Keratinocyte (primary cell): ENCODE measurements around the gene MTA1. TPM values are rescaled to one million over a fixed set of nuclear protein-coding genes. Genes with fewer than 3 reads are reported as not detected.
A peak's percentile ranks its signal among the peaks of the same experiment; 100 is the strongest.

Experiments
- DNase-seq: peaks from one replicate; pipeline ENCODE4 v3.0.0-alpha.2; 2011; ENCODE audit warnings: low read depth, missing footprints, low spot score
- FAIRE-seq: peaks from 2 replicates; lab custom pipeline; 2011; peaks lifted over from hg19 to GRCh38; lab: Jason Lieb, UNC
- H2AFZ ChIP-seq: 2 replicates; pipeline ENCODE4 v1.6.0; 2012; ENCODE audit warnings: low read length, control low read depth, inconsistent platforms; ENCODE audit not compliant: control insufficient read depth
- H3K27ac ChIP-seq: 2 replicates; pipeline ENCODE4 v1.5.1; 2011; ENCODE audit warnings: low read length; ENCODE audit not compliant: control insufficient read depth, insufficient read depth
- H3K27me3 ChIP-seq: 3 replicates; pipeline ENCODE4 v1.6.0; 2011; ENCODE audit warnings: low read length; ENCODE audit not compliant: control insufficient read depth, insufficient read depth; ENCODE audit errors: extremely low read depth
- H3K36me3 ChIP-seq, 2 experiments: 2 replicates in 1 of 2; 3 replicates in 1 of 2; pipeline ENCODE4 v1.5.1; 2011; ENCODE audit warnings: low read length in 2 of 2, mild to moderate bottlenecking in 1 of 2; ENCODE audit not compliant: control insufficient read depth in 2 of 2, insufficient read depth in 2 of 2; ENCODE audit errors: extremely low read depth in 1 of 2
- H3K4me1 ChIP-seq: 3 replicates; pipeline ENCODE4 v1.5.1; 2011; ENCODE audit warnings: low read length; ENCODE audit not compliant: control insufficient read depth, insufficient read depth; ENCODE audit errors: extremely low read depth
- H3K4me2 ChIP-seq: 3 replicates; pipeline ENCODE4 v1.6.0; 2011; ENCODE audit warnings: low read depth, low read length; ENCODE audit not compliant: control insufficient read depth, insufficient read depth; ENCODE audit errors: extremely low read depth
- H3K4me3 ChIP-seq, 3 experiments: fragments of 200-600 bp in 1 of 3; sonication (generic) in 1 of 3; 2 replicates in 2 of 3; 3 replicates in 1 of 3; pipeline ENCODE4 v1.5.1; 2011 to 2016; ENCODE audit warnings: low read length in 3 of 3, mild to moderate bottlenecking in 3 of 3, control low read depth in 2 of 3, inconsistent platforms in 1 of 3, low read depth in 1 of 3, mixed read lengths in 1 of 3, mixed run types in 1 of 3, moderate library complexity in 1 of 3; ENCODE audit not compliant: control insufficient read depth in 2 of 3, insufficient read depth in 2 of 3; ENCODE audit errors: extremely low read depth in 1 of 3
- H3K79me2 ChIP-seq: 2 replicates; pipeline ENCODE4 v1.6.0; 2012; ENCODE audit warnings: low read length; ENCODE audit not compliant: control insufficient read depth, insufficient read depth
- H3K9ac ChIP-seq: 3 replicates; pipeline ENCODE4 v1.6.0; 2011; ENCODE audit warnings: low read length; ENCODE audit not compliant: control insufficient read depth, insufficient read depth; ENCODE audit errors: extremely low read depth
- H3K9me1 ChIP-seq: 3 replicates; pipeline ENCODE4 v1.6.0; 2011; ENCODE audit warnings: low read length; ENCODE audit not compliant: control insufficient read depth, insufficient read depth; ENCODE audit errors: extremely low read depth
- H3K9me3 ChIP-seq: 2 replicates; pipeline ENCODE4 v1.5.1; 2012; ENCODE audit warnings: low read depth, low read length; ENCODE audit not compliant: control insufficient read depth
- H4K20me1 ChIP-seq: 3 replicates; pipeline ENCODE4 v1.6.0; 2011; ENCODE audit warnings: low read length; ENCODE audit not compliant: control insufficient read depth, insufficient read depth; ENCODE audit errors: extremely low read depth
- CTCF ChIP-seq, 3 experiments: IDR thresholded peaks in 1 of 3; conservative IDR thresholded peaks in 1 of 3; optimal IDR thresholded peaks in 1 of 3; 2 replicates in 2 of 3; 3 replicates in 1 of 3; pipeline versions ENCODE3 to v1.5.1; 2011; ENCODE audit warnings: low read length in 3 of 3, mild to moderate bottlenecking in 3 of 3, moderate library complexity in 2 of 3, control low read depth in 1 of 3, inconsistent platforms in 1 of 3; ENCODE audit not compliant: insufficient read depth in 2 of 3; ENCODE audit errors: extremely low read depth in 1 of 3
- EZH2 ChIP-seq: IDR thresholded peaks from one replicate; pipeline ENCODE4 v1.6.1; 2012; ENCODE audit warnings: inconsistent platforms, mild to moderate bottlenecking, low read length, moderate library complexity
- dilution Hi-C: fragments of 300-500 bp; cut with MboI; formaldehyde crosslinking; loops from one replicate; pipeline ENCODE4 v1.7.0; 2020; ENCODE audit warnings: low sequenced_read_pairs; ENCODE audit not compliant: extremely low pct_ligation_motif_present
- polyA plus RNA-seq, 5 experiments: library from polyadenylated mRNA; depleted of rRNA in 3 of 5; stranded (reverse) in 3 of 5; stranded (forward) in 1 of 5; unstranded in 1 of 5; fragments of >200 nt; gene quantifications; 1 replicate in 1 of 5; 2 replicates in 3 of 5; 3 replicates in 1 of 5; pipeline versions ENCODE4 v1.2.1 to v1.2.3, GENCODE V29; 2011 to 2012; ENCODE audit warnings: missing spikeins in 2 of 5, low read depth in 1 of 5, low replicate concordance in 1 of 5

Gene MTA1
- polyA plus RNA-seq, 1 donor (not counting 4 experiments of a cell fraction or from before 2014, with no cell fraction given): 33.6 TPM

- no peak overlapping the region for H3K27ac ChIP-seq
Observed at GRCh38 chr14:105415481-105416428, 3.9 kb upstream of the MTA1 start.

GRCh38 chr14:105416671-105417070 lies 3.0 kb upstream of the MTA1 start:
- TF ChIP-seq CTCF (optimal IDR thresholded peaks at IDR 0.05 in 1 of 3, IDR thresholded peaks at IDR 0.05 in 1 of 3, conservative IDR thresholded peaks at IDR 0.05 in 1 of 3; ENCODE audit: extremely low read depth in 1 of 3, insufficient read depth in 2 of 3, low read length in 3 of 3) (no peak), EZH2 (no peak)
- H3K27ac ChIP-seq: no peak overlapping the region
- peaks cover 10% of the 10 kb centered on the region for H3K4me1 ChIP-seq
- no peak overlapping the region for H2AFZ ChIP-seq
- H3K36me3 ChIP-seq: no peaks in the 10 kb centered on the region
- H3K9me3 ChIP-seq: no peaks in the 10 kb centered on the region
- H3K9ac ChIP-seq: no peak overlapping the region
- H3K9me1 ChIP-seq: no peaks in the 10 kb centered on the region
- peaks cover 7% of the 10 kb centered on the region for H3K27me3 ChIP-seq
- peaks cover 15% of the 10 kb centered on the region for H3K79me2 ChIP-seq
- no peak overlapping the region for H3K4me3 ChIP-seq
- H3K4me2 ChIP-seq: no peak overlapping the region
- DNase-seq: no peak
- no peaks in the 10 kb centered on the region for H4K20me1 ChIP-seq
- FAIRE-seq: no peak
- dilution Hi-C loops: no loop called here

More at GRCh38 chr14:105415481-105416428, 3.9 kb upstream of the MTA1 start:
- Histone ChIP-seq H3K9ac (no peak overlapping the region), H3K36me3 (no peaks in the 10 kb centered on the region), H3K9me3 (no peaks in the 10 kb centered on the region), H3K4me2 (peak overlapping the region; percentile 56), H3K27me3 (peaks cover 12% of the 10 kb centered on the region), H3K4me3 (peak overlapping the region in 2 of 3 experiments; percentile 43 to 53), H3K79me2 (peaks cover 6% of the 10 kb centered on the region), H4K20me1 (no peaks in the 10 kb centered on the region), H3K4me1 (peaks cover 4% of the 10 kb centered on the region), H2AFZ (peak overlapping the region; percentile 60), H3K9me1 (no peaks in the 10 kb centered on the region)
- dilution Hi-C loops: no loop called here
- no peak for TF ChIP-seq CTCF (optimal IDR thresholded peaks at IDR 0.05 in 1 of 3, IDR thresholded peaks at IDR 0.05 in 1 of 3, conservative IDR thresholded peaks at IDR 0.05 in 1 of 3; ENCODE audit: extremely low read depth in 1 of 3, insufficient read depth in 2 of 3, low read length in 3 of 3)
- no peak for TF ChIP-seq EZH2
- DNase-seq (no peak), FAIRE-seq (no peak)
